Loucy (cell line): ENCODE data around the gene WDR6.

ENCODE experiments used
- CTCF ChIP-seq: fragments of 200-600 bp; sonication (generic); conservative IDR thresholded peaks from 2 replicates; pipeline ENCODE4 v1.5.1; 2014; ENCODE audit warnings: mild to moderate bottlenecking, antibody characterized with exemption, low read length
- EZH2phosphoT487 ChIP-seq: fragments of 200-600 bp; IDR thresholded peaks from 2 replicates; pipeline ENCODE4 v1.6.1; 2018; ENCODE audit warnings: antibody characterized with exemption, mild to moderate bottlenecking, moderate library complexity, borderline replicate concordance

DNA sequence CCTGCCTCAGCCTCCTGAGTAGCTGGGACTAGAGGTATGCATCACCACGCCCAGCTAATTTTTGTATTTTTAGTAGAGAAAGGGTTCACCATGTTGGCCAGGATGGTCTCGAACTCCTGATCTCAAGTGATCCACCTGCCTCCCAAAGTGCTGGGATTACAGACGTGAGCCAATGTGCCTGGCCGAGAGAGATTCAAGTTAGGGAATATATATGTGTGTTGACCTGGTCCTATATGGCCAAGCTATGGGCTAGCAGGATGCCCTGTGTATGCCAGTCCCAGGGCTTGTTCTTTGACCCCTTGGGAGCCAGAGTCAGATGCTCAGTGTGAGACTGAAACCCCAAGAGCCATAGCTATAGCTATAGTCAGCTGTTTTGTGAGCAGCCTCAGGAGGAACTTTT, 16.6 kb downstream of the WDR6 start:
- TF ChIP-seq CTCF (no peak), EZH2phosphoT487 (no peak)
